ENCODE data around the gene ABHD17A. TPM values are rescaled to one million over a fixed set of nuclear protein-coding genes. Genes with fewer than 3 reads are reported as not detected.
"Not testable (repeated sequence)": the region's sequence is repeated elsewhere in the genome, so short reads cannot be mapped to it uniquely, and the experiment has no call there.

The ABHD17A gene
- polyA plus RNA-seq (2013, experiment 1 of 2) = 44.4 TPM
- 44.1 TPM for polyA plus RNA-seq (2013, experiment 2 of 2)

DNA sequence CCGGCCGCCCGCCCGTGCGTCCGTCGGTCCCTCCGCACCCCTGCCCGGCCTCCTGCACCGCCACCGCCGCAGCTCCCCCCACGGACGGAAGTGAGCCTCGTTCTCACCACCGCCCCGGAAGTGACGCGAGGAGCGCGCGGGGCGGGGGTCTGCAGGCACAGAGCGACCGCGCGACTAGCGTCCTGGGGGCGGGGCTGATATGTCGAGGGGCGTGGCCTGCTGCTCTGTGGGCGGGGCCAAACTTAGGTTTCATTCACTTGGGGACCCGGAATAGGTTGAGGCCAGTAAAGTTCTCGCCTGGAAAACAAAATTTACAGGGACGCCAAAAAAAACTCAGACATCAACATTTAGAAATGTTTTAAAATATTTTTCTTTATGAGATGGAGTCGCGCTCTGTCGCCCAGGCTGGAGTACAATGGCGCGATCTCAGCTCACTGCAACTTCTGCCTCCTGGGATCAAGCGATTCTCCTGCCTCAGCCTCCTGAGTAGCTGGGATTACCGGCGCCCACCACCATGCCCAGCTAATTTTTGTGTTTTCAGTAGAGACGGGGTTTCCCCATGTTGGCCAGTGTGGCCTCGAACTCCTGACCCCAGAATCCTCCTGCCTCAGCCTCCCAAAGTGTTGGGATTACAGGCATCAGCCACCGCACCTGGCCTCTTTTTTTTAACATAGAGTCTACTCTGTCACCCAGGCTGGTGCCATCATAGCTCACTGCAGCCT, at the start of gene ABHD17A:
TSS of gene ABHD17A (minus strand) at position 99 of the 722 bp plus-strand sequence. CDS start 3,930 bp downstream, outside the sequence.
- H2BK15ac ChIP-seq (ENCODE audit: low read length); H3K27me3 ChIP-seq (ENCODE audit: control insufficient read depth in 3 of 3, insufficient read depth in 3 of 3, low read depth in 1 of 3, low read length in 3 of 3); H3K36me3 ChIP-seq (replicated peaks in 1 of 2; ENCODE audit: control insufficient read depth in 2 of 2, insufficient read depth in 2 of 2, low read length in 2 of 2); H2BK120ac ChIP-seq (ENCODE audit: low read depth, low read length); H2BK12ac ChIP-seq (ENCODE audit: low read length); H4K8ac ChIP-seq (ENCODE audit: low read depth, low read length); H3K27ac ChIP-seq (replicated peaks; ENCODE audit: low read length); H3K4ac ChIP-seq (ENCODE audit: low read length); H3K9me3 ChIP-seq (replicated peaks in 1 of 2; ENCODE audit: control insufficient read depth in 2 of 2, insufficient read depth in 1 of 2, low read depth in 1 of 2, low read length in 2 of 2); H4K91ac ChIP-seq (ENCODE audit: low read depth, low read length, poor library complexity): not testable (repeated sequence)
- Histone ChIP-seq H3K18ac (ENCODE audit: low read length) (peak within 1 kb of the TSS; percentile 65), H2AFZ (ENCODE audit: low read length) (peak within 1 kb of the TSS; percentile 7), H3K4me1 (ENCODE audit: control insufficient read depth in 2 of 2, insufficient read depth in 1 of 2, low read depth in 1 of 2, low read length in 2 of 2) (peaks cover 17 to 30% of the 10 kb centered on the region in 2 donors), H2AK5ac (ENCODE audit: low read depth, low read length) (peak within 1 kb of the TSS; percentile 40), H3K23ac (ENCODE audit: low read depth, low read length, poor library complexity) (peak within 1 kb of the TSS; percentile 22), H3K79me1 (ENCODE audit: low read depth, low read length) (peaks cover 21% of the 10 kb centered on the region), H3K14ac (ENCODE audit: low read length) (peak within 1 kb of the TSS; percentile 89), H2BK5ac (ENCODE audit: low read length) (peak within 1 kb of the TSS; percentile 60), H3K9ac (ENCODE audit: low read depth, low read length, poor library complexity) (peak within 1 kb of the TSS; percentile 95), H3K4me2 (ENCODE audit: insufficient read depth, low read length, poor library complexity, severe bottlenecking) (peak within 1 kb of the TSS; percentile 96), H3K4me3 (ENCODE audit: low read length in 2 of 2) (peak within 1 kb of the TSS; percentile 84 to 99)
- WGBS, 2 donors (ENCODE audit: extremely low coverage in 2 of 2, insufficient read length in 2 of 2, insufficient replicate concordance in 1 of 2) = no CpG with 5 or more reads among the region's 46 CpGs
- DNase-seq (ENCODE audit: low spot score) = peak; percentile 87

DNA sequence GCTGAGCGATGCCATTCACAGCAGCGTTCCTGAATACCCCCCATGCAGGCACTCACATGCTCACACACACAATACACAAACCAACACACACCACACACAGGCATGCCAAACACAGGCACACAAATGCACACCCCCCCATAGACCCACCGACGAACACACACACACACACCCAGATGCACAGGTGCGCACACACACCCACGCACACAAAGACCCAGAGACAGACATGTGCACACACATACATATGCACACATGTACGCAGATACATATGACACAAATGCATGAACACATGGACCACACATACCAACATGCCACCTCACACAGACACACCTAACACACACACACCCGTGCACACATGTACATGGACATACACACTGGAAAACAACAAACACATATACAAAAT, 48.6 kb upstream of the ABHD17A start:
- no peak overlapping the region for H2AK5ac ChIP-seq (ENCODE audit: low read depth, low read length)
- H2BK5ac ChIP-seq (ENCODE audit: low read length) = no peak overlapping the region
- H3K27me3 ChIP-seq (ENCODE audit: control insufficient read depth in 3 of 3, insufficient read depth in 3 of 3, low read depth in 1 of 3, low read length in 3 of 3) = peaks cover 0 to 7% (median 0%) of the 10 kb centered on the region in 3 experiments
- DNase-seq (ENCODE audit: low spot score) = no peak
- H3K14ac ChIP-seq (ENCODE audit: low read length) = no peak overlapping the region
- H3K4ac ChIP-seq (ENCODE audit: low read length) = no peak overlapping the region
- H3K4me2 ChIP-seq (ENCODE audit: insufficient read depth, low read length, poor library complexity, severe bottlenecking) = no peak overlapping the region
- H3K9ac ChIP-seq (ENCODE audit: low read depth, low read length, poor library complexity) = no peak overlapping the region
- no CpG with 5 or more reads among the region's 8 CpGs for whole genome bisulfite sequencing, 2 donors (ENCODE audit: extremely low coverage in 2 of 2, insufficient read length in 2 of 2, insufficient replicate concordance in 1 of 2)
- peaks cover 7 to 11% of the 10 kb centered on the region in 2 donors for H3K9me3 ChIP-seq (replicated peaks in 1 of 2; ENCODE audit: control insufficient read depth in 2 of 2, insufficient read depth in 1 of 2, low read depth in 1 of 2, low read length in 2 of 2)
- no peak overlapping the region for H2BK120ac ChIP-seq (ENCODE audit: low read depth, low read length)
- no peak overlapping the region for H3K23ac ChIP-seq (ENCODE audit: low read depth, low read length, poor library complexity)
- H3K4me3 ChIP-seq (ENCODE audit: low read length in 2 of 2) = peak overlapping the region in 1 of 2 donors; percentile 53
- H3K79me1 ChIP-seq (ENCODE audit: low read depth, low read length) = peaks cover 2% of the 10 kb centered on the region
- H4K91ac ChIP-seq (ENCODE audit: low read depth, low read length, poor library complexity) = no peak overlapping the region
- no peak overlapping the region for H2BK12ac ChIP-seq (ENCODE audit: low read length)
- H3K36me3 ChIP-seq (replicated peaks in 1 of 2; ENCODE audit: control insufficient read depth in 2 of 2, insufficient read depth in 2 of 2, low read length in 2 of 2) = no peaks in the 10 kb centered on the region
- H2AFZ ChIP-seq (ENCODE audit: low read length) = no peak overlapping the region
- no peak overlapping the region for H3K18ac ChIP-seq (ENCODE audit: low read length)
- H4K8ac ChIP-seq (ENCODE audit: low read depth, low read length) = no peak overlapping the region
- H3K27ac ChIP-seq (replicated peaks; ENCODE audit: low read length) = no peak overlapping the region
- H2BK15ac ChIP-seq (ENCODE audit: low read length) = no peak overlapping the region
- peaks cover 3 to 4% of the 10 kb centered on the region in 2 donors for H3K4me1 ChIP-seq (ENCODE audit: control insufficient read depth in 2 of 2, insufficient read depth in 1 of 2, low read depth in 1 of 2, low read length in 2 of 2)

DNA sequence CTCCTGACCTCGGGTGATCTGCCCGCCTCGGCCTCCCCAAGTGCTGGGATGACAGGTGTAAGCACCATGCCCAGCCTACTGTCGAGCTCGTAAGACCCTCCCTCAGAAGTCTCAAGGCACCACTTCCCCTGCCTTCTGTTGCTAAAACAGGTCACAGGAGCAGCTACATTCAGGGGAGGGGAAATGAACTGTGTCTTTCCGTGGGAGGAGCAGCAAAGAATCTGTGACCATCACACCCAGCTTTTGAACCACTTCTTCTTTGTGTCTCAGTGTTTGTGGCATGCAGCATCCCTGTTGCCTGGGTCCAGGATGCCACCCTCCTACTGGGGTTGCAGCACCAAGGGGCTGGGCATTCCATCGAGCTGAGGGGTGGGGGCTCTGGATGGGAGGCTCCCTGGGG, 47.9 kb upstream of the ABHD17A start:
- no peak overlapping the region for H3K9ac ChIP-seq (ENCODE audit: low read depth, low read length, poor library complexity)
- H3K4ac ChIP-seq (ENCODE audit: low read length) = no peak overlapping the region
- H3K23ac ChIP-seq (ENCODE audit: low read depth, low read length, poor library complexity) = no peak overlapping the region
- H3K27ac ChIP-seq (replicated peaks; ENCODE audit: low read length) = no peak overlapping the region
- H3K18ac ChIP-seq (ENCODE audit: low read length) = no peak overlapping the region
- H3K4me2 ChIP-seq (ENCODE audit: insufficient read depth, low read length, poor library complexity, severe bottlenecking) = no peak overlapping the region
- H2BK5ac ChIP-seq (ENCODE audit: low read length) = no peak overlapping the region
- no peak overlapping the region for H2AFZ ChIP-seq (ENCODE audit: low read length)
- H3K27me3 ChIP-seq (ENCODE audit: control insufficient read depth in 3 of 3, insufficient read depth in 3 of 3, low read depth in 1 of 3, low read length in 3 of 3) = peaks cover 0 to 8% (median 0%) of the 10 kb centered on the region in 3 experiments
- H2AK5ac ChIP-seq (ENCODE audit: low read depth, low read length) = no peak overlapping the region
- no peak overlapping the region for H2BK12ac ChIP-seq (ENCODE audit: low read length)
- H3K36me3 ChIP-seq (replicated peaks in 1 of 2; ENCODE audit: control insufficient read depth in 2 of 2, insufficient read depth in 2 of 2, low read length in 2 of 2) = no peaks in the 10 kb centered on the region
- H3K14ac ChIP-seq (ENCODE audit: low read length) = no peak overlapping the region
- no peak overlapping the region for H2BK120ac ChIP-seq (ENCODE audit: low read depth, low read length)
- WGBS, 2 donors (ENCODE audit: extremely low coverage in 2 of 2, insufficient read length in 2 of 2, insufficient replicate concordance in 1 of 2) = no CpG with 5 or more reads among the region's 7 CpGs
- no peak overlapping the region for H4K8ac ChIP-seq (ENCODE audit: low read depth, low read length)
- peaks cover 7 to 11% of the 10 kb centered on the region in 2 donors for H3K9me3 ChIP-seq (replicated peaks in 1 of 2; ENCODE audit: control insufficient read depth in 2 of 2, insufficient read depth in 1 of 2, low read depth in 1 of 2, low read length in 2 of 2)
- no peak overlapping the region for H2BK15ac ChIP-seq (ENCODE audit: low read length)
- H3K4me3 ChIP-seq (ENCODE audit: low read length in 2 of 2) = no peak overlapping the region
- H3K4me1 ChIP-seq (ENCODE audit: control insufficient read depth in 2 of 2, insufficient read depth in 1 of 2, low read depth in 1 of 2, low read length in 2 of 2) = peaks cover 3 to 4% of the 10 kb centered on the region in 2 donors
- DNase-seq (ENCODE audit: low spot score) = no peak
- no peak overlapping the region for H4K91ac ChIP-seq (ENCODE audit: low read depth, low read length, poor library complexity)
- peaks cover 2% of the 10 kb centered on the region for H3K79me1 ChIP-seq (ENCODE audit: low read depth, low read length)

DNA sequence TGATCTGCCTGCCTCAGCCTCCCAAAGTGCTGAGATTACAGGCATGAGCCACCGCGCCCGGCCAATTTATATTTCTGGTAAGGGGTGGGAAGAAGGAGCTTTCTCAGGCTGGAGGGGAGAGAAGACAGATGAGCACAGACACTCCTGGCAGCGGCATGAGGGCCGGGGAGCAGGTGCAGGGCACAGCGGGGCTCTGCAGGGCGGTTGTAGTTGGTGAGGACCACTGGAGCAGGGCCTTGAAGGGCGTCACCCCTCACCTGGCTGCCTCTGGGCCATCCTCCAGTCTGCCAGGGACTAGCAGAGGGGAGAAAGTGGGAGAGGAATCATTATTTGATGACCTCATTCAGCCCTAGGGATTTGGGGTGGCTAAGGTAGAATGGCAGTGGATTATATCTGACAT, 47.1 kb upstream of the ABHD17A start:
- H3K36me3 ChIP-seq (replicated peaks in 1 of 2; ENCODE audit: control insufficient read depth in 2 of 2, insufficient read depth in 2 of 2, low read length in 2 of 2) = no peaks in the 10 kb centered on the region
- peaks cover 2% of the 10 kb centered on the region for H3K79me1 ChIP-seq (ENCODE audit: low read depth, low read length)
- no peak for DNase-seq (ENCODE audit: low spot score)
- no peak overlapping the region for H3K4me3 ChIP-seq (ENCODE audit: low read length in 2 of 2)
- no peak overlapping the region for H3K14ac ChIP-seq (ENCODE audit: low read length)
- no peak overlapping the region for H2AK5ac ChIP-seq (ENCODE audit: low read depth, low read length)
- H4K8ac ChIP-seq (ENCODE audit: low read depth, low read length) = no peak overlapping the region
- H2BK15ac ChIP-seq (ENCODE audit: low read length) = no peak overlapping the region
- H3K27me3 ChIP-seq (ENCODE audit: control insufficient read depth in 3 of 3, insufficient read depth in 3 of 3, low read depth in 1 of 3, low read length in 3 of 3) = peaks cover 0 to 8% (median 0%) of the 10 kb centered on the region in 3 experiments
- H3K9ac ChIP-seq (ENCODE audit: low read depth, low read length, poor library complexity) = no peak overlapping the region
- no peak overlapping the region for H3K18ac ChIP-seq (ENCODE audit: low read length)
- no peak overlapping the region for H3K27ac ChIP-seq (replicated peaks; ENCODE audit: low read length)
- H2BK5ac ChIP-seq (ENCODE audit: low read length) = no peak overlapping the region
- H3K9me3 ChIP-seq (replicated peaks in 1 of 2; ENCODE audit: control insufficient read depth in 2 of 2, insufficient read depth in 1 of 2, low read depth in 1 of 2, low read length in 2 of 2) = peaks cover 7 to 11% of the 10 kb centered on the region in 2 donors
- H2BK120ac ChIP-seq (ENCODE audit: low read depth, low read length) = no peak overlapping the region
- no peak overlapping the region for H2AFZ ChIP-seq (ENCODE audit: low read length)
- peaks cover 3 to 4% of the 10 kb centered on the region in 2 donors for H3K4me1 ChIP-seq (ENCODE audit: control insufficient read depth in 2 of 2, insufficient read depth in 1 of 2, low read depth in 1 of 2, low read length in 2 of 2)
- H3K4me2 ChIP-seq (ENCODE audit: insufficient read depth, low read length, poor library complexity, severe bottlenecking) = no peak overlapping the region
- no peak overlapping the region for H4K91ac ChIP-seq (ENCODE audit: low read depth, low read length, poor library complexity)
- peak overlapping the region; percentile 34 for H3K23ac ChIP-seq (ENCODE audit: low read depth, low read length, poor library complexity)
- WGBS, 2 donors (ENCODE audit: extremely low coverage in 2 of 2, insufficient read length in 2 of 2, insufficient replicate concordance in 1 of 2) = no CpG with 5 or more reads among the region's 8 CpGs
- no peak overlapping the region for H3K4ac ChIP-seq (ENCODE audit: low read length)
- no peak overlapping the region for H2BK12ac ChIP-seq (ENCODE audit: low read length)
